Subcutaneous abdominal adipose tissue (tissue), 5 donors: ENCODE measurements around the gene RTTN.

Experiments
- H3K27ac ChIP-seq: one replicate; pipeline ENCODE4 v1.7.0; 2013; ENCODE audit warnings: low read depth, mild to moderate bottlenecking, inconsistent platforms, low read length, moderate library complexity
- H3K27me3 ChIP-seq, 5 donors: one replicate each; pipeline ENCODE4 v1.7.0; 2013; ENCODE audit warnings: low read length in 5 of 5, inconsistent platforms in 1 of 5; ENCODE audit not compliant: control insufficient read depth in 5 of 5, insufficient read depth in 4 of 5
- H3K36me3 ChIP-seq, 5 donors: one replicate each; pipeline ENCODE4 v1.7.0; 2013; ENCODE audit warnings: low read length in 5 of 5; ENCODE audit not compliant: control insufficient read depth in 5 of 5, insufficient read depth in 5 of 5
- H3K4me1 ChIP-seq, 5 donors: one replicate each; pipeline ENCODE4 v1.7.0; 2013; ENCODE audit warnings: low read length in 5 of 5, mild to moderate bottlenecking in 3 of 5, moderate library complexity in 1 of 5; ENCODE audit not compliant: control insufficient read depth in 5 of 5, insufficient read depth in 5 of 5
- H3K4me3 ChIP-seq, 5 donors: one replicate each; pipeline ENCODE4 v1.7.0; 2013; ENCODE audit warnings: low read length in 5 of 5, low read depth in 1 of 5
- H3K9ac ChIP-seq, 5 donors: one replicate each; pipeline ENCODE4 v1.7.0; 2013; ENCODE audit warnings: low read length in 5 of 5, mild to moderate bottlenecking in 4 of 5, moderate library complexity in 3 of 5
- H3K9me3 ChIP-seq, 5 donors: one replicate each; pipeline ENCODE4 v1.7.0; 2013; ENCODE audit warnings: low read length in 5 of 5; ENCODE audit not compliant: control insufficient read depth in 5 of 5
- donor health status: healthy.
- donor health status: healthy.
- donor health status: healthy.
- donor health status: healthy.
- donor health status: healthy.

RTTN gene

DNA sequence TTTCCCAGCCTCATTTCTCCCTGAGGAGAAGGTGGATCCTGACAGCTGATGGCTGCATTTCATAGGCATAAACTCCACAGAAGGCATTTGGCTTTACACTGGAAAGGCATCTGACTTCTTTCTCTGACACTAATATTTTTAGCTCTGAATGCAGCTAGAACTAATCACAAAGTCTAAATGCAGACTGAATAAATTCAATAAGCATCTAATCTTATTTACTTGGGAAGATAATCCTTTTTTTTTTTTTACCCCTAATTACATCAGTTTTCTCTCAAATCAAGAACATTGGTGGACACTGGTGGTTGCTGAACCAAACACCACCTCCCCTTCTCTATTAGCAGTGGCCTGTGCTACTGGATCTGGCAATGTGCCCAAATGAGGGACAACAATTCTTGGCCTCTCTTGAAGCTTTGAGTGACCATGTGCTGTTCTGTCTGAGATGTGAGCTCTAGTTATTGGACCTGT is 206.9 kb downstream of the RTTN start:
- H3K4me1 ChIP-seq: peaks cover 0 to 4% (median 0%) of the 10 kb centered on the region in 5 donors
- H3K9me3 ChIP-seq: no peaks in the 10 kb centered on the region
- H3K9ac ChIP-seq: no peak overlapping the region
- H3K27ac ChIP-seq: no peak overlapping the region
- H3K4me3 ChIP-seq: no peak overlapping the region
- H3K27me3 ChIP-seq: no peaks in the 10 kb centered on the region
- H3K36me3 ChIP-seq: peaks cover 3 to 12% (median 6%) of the 10 kb centered on the region in 5 donors

DNA sequence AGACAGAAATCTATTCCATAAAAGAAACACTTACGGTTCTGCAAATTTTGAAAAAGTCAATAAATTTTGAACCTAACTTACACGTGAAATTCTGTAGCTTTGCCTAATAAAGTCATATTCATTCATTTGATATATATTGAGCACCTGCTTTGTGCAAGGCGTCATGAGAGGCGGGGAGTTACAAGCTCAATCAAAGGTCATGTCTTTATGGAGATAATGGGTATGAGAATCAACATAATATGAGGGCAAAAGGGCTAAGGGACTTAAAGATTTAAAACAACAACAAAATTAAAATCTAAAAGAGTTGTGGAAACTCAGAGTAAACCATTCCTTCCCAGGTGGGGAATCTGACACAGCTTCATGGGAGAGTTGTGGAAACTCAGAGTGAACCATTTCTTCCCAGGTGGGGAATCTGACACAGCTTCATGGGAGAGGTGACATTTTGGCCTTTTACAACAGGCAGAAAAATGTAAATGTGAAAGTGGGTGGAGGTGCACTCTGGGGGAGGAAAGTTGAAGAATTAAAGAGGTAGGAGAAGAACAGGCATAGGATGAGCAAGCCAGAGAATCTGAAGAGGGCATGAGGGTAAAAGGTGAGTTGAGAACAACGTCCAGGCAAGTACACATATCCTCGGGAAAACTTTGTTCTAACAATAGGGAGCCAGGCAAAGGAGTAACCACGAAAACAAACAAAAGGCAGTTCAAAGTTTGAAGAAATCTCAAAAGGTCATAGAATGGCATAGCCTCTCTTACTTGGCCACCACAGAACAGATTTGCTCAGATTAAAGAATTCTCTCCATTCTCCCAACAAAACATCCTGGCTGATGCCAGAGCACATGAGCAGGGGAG is 208.3 kb downstream of the RTTN start:
- H3K36me3 ChIP-seq: peaks cover 3 to 12% (median 6%) of the 10 kb centered on the region in 5 donors
- peaks cover 0 to 4% (median 0%) of the 10 kb centered on the region in 5 donors for H3K4me1 ChIP-seq
- no peak overlapping the region for H3K9ac ChIP-seq
- H3K27me3 ChIP-seq: no peaks in the 10 kb centered on the region
- no peak overlapping the region for H3K27ac ChIP-seq
- H3K9me3 ChIP-seq: no peaks in the 10 kb centered on the region
- H3K4me3 ChIP-seq: no peak overlapping the region

DNA sequence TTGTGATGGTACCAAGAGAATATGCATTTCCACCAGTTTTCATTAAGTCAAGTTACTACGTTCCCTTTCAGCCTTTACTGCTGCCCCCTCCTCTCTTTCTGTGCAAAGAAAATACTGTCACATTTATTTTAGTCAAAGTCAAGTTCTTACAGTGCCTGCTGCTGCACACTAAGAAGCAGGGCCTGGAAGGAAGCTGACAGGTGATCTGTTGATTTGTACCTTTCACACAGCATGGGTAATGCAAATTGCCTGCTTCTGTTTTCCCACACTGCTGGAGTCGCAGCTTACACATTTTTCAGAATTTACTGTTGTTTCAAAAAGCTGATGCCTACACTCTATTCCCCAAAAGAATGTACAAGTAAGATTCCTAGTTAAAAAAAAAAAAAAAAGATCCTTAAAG is 209.1 kb downstream of the RTTN start:
- H3K4me3 ChIP-seq: no peak overlapping the region
- no peaks in the 10 kb centered on the region for H3K27me3 ChIP-seq
- no peak overlapping the region for H3K27ac ChIP-seq

GRCh38 chr18:69995774-69996173 is 209.7 kb downstream of the RTTN start:
- Histone ChIP-seq H3K36me3 (peaks cover 0 to 9% (median 4%) of the 10 kb centered on the region in 5 donors), H3K27me3 (no peaks in the 10 kb centered on the region), H3K27ac (no peak overlapping the region), H3K4me3 (no peak overlapping the region), H3K9me3 (peaks cover 0 to 2% (median 0%) of the 10 kb centered on the region in 5 donors), H3K4me1 (peaks cover 0 to 4% (median 0%) of the 10 kb centered on the region in 5 donors), H3K9ac (no peak overlapping the region)

More for the DNA sequence above, 209.1 kb downstream of the RTTN start:
- Histone ChIP-seq H3K36me3 (peaks cover 0 to 9% (median 4%) of the 10 kb centered on the region in 5 donors), H3K9ac (no peak overlapping the region), H3K4me1 (peaks cover 0 to 4% (median 0%) of the 10 kb centered on the region in 5 donors), H3K9me3 (no peaks in the 10 kb centered on the region)

DNA sequence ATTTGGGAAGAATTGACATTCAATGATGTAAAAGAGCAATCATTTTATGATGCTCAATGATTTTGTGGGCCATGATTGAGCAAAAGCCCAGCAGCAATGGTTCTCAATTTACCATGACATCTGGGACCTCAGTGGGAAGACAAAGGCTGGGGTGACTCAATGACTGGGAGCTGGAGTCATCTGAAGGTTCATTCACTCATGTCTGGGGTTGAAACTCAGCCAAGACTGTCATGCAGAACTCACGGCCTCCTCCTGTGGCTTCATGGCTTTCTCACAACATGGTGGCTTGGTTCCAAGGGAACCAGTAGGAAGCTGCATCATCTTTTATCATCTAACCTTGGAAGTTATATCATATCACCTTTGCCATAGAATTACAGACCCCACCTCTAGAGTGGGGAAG is 212.7 kb downstream of the RTTN start:
- Histone ChIP-seq H3K4me3 (no peak overlapping the region), H3K9me3 (peaks cover 0 to 8% (median 5%) of the 10 kb centered on the region in 5 donors), H3K9ac (no peak overlapping the region), H3K27ac (no peak overlapping the region), H3K4me1 (no peaks in the 10 kb centered on the region), H3K27me3 (no peaks in the 10 kb centered on the region), H3K36me3 (peaks cover 0 to 4% (median 0%) of the 10 kb centered on the region in 5 donors)

- Histone ChIP-seq H3K27me3 (no peaks in the 10 kb centered on the region), H3K4me3 (no peak overlapping the region), H3K36me3 (peaks cover 0 to 9% (median 4%) of the 10 kb centered on the region in 5 donors), H3K27ac (no peak overlapping the region), H3K4me1 (no peaks in the 10 kb centered on the region), H3K9ac (no peak overlapping the region), H3K9me3 (peaks cover 0 to 11% (median 7%) of the 10 kb centered on the region in 5 donors)
Observed at GRCh38 chr18:69987870-69988269, 217.6 kb downstream of the RTTN start.

DNA sequence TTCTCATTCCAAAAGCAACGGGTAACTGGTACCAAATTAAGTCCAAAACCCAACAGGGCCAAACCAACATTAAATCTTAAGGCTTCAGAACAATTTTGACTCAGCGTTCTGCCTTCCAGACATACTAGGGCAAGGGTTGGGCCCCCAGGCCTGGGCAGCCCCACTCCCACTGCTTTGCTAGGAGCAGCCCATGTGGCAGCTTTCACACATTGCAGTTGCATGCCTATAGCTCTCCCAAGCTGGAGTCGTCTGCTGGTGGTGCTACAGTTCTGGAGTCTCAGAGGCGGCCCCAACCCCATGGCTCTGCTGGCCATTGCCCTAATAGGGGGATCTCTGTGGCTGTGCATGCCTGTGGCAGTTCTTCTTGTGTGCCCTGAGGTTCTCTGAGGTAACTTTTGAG is 220.2 kb downstream of the RTTN start:
- Histone ChIP-seq H3K27me3 (no peaks in the 10 kb centered on the region), H3K9ac (no peak overlapping the region), H3K27ac (no peak overlapping the region), H3K36me3 (peaks cover 0 to 9% (median 4%) of the 10 kb centered on the region in 5 donors), H3K4me1 (no peaks in the 10 kb centered on the region), H3K9me3 (peaks cover 0 to 9% (median 7%) of the 10 kb centered on the region in 5 donors), H3K4me3 (no peak overlapping the region)

DNA sequence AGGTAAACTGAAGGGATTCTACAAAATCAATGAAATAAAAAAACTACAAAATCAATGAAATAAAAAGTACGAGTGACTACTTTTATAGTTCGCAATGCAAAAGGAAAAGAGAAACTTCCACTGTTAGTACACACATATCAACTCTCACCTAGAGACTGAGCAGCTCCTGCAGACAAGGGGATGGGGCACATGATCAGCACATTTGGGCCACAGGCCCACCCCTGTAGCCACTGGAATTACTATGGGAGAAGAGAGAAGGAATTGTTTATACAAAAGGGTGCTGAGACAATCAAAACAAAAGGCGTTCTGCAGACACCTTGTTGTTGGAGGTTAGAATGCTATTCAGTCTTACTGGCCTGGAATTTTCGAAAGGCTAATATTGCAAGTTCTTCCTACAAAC is 223.1 kb downstream of the RTTN start:
- Histone ChIP-seq H3K4me1 (no peaks in the 10 kb centered on the region), H3K27ac (no peak overlapping the region), H3K9ac (no peak overlapping the region), H3K36me3 (peaks cover 0 to 11% (median 7%) of the 10 kb centered on the region in 5 donors), H3K4me3 (no peak overlapping the region), H3K27me3 (no peaks in the 10 kb centered on the region), H3K9me3 (peaks cover 0 to 12% (median 5%) of the 10 kb centered on the region in 5 donors)

- Histone ChIP-seq H3K27me3 (no peaks in the 10 kb centered on the region), H3K9ac (no peak overlapping the region), H3K4me3 (no peak overlapping the region), H3K9me3 (peaks cover 0 to 13% (median 8%) of the 10 kb centered on the region in 5 donors), H3K27ac (no peak overlapping the region), H3K36me3 (peaks cover 0 to 12% (median 7%) of the 10 kb centered on the region in 5 donors), H3K4me1 (no peaks in the 10 kb centered on the region)
Observed at GRCh38 chr18:69981948-69982347, 223.5 kb downstream of the RTTN start.
